Suprapubic skin (tissue), 4 donors: Measurements from ENCODE around the gene C16orf86.

Experiments used
- CTCF ChIP-seq, 2 donors: fragments of 200-600 bp in 1 of 2; fragments of 450-650 bp in 1 of 2; sonication (generic) in 1 of 2; IDR thresholded peaks; one replicate each; pipeline ENCODE4 v1.5.1; 2016 to 2019; ENCODE audit warnings: antibody characterized with exemption in 2 of 2, mild to moderate bottlenecking in 1 of 2, moderate library complexity in 1 of 2
- POLR2A ChIP-seq, 2 donors: fragments of 450-650 bp; IDR thresholded peaks; one replicate each; pipeline ENCODE4 v1.6.1; 2017; ENCODE audit warnings: antibody characterized with exemption in 2 of 2, mild to moderate bottlenecking in 2 of 2, moderate library complexity in 2 of 2
- POLR2AphosphoS5 ChIP-seq, 3 donors: sonication (generic); formaldehyde crosslinking; IDR thresholded peaks; one replicate each; pipeline ENCODE4 v1.6.1; 2017; ENCODE audit warnings: antibody characterized with exemption in 3 of 3

- peak in 1 of 2 donors; percentile 31 for TF ChIP-seq POLR2A (IDR thresholded peaks at IDR 0.05)
- TF ChIP-seq CTCF (IDR thresholded peaks at IDR 0.05): no peak
- TF ChIP-seq POLR2AphosphoS5 (IDR thresholded peaks at IDR 0.05): peak in 1 of 3 donors; percentile 16
These were observed 6.7 kb upstream of the C16orf86 start, which contains the start of gene ACD for GRCh38 chr16:67659675-67660563.
